ENCODE data around the gene FLVCR1.
A peak's percentile ranks its signal among the peaks of the same experiment; 100 is the strongest.
"Not testable (repeated sequence)": the region's sequence is repeated elsewhere in the genome, so short reads cannot be mapped to it uniquely, and the experiment has no call there.

Gene FLVCR1

GRCh38 chr1:212860713-212861581 is 2.9 kb downstream of the FLVCR1 start:
- no peak for DNase-seq

GRCh38 chr1:212862111-212862690 is 4.1 kb downstream of the FLVCR1 start:
- DNase-seq: peak; percentile 3 to 31 (median 14)

GRCh38 chr1:212863345-212863744 is 5.3 kb downstream of the FLVCR1 start:
- not testable (repeated sequence) for DNase-seq

- DNase-seq: no peak
These were observed 6.1 kb downstream of the FLVCR1 start for GRCh38 chr1:212864201-212864600.

GRCh38 chr1:212867192-212867591 is 9.1 kb downstream of the FLVCR1 start:
- no peak for DNase-seq

- no peak for DNase-seq
These were observed 13.9 kb downstream of the FLVCR1 start for GRCh38 chr1:212871976-212872375.

GRCh38 chr1:212873518-212873917 is 15.4 kb downstream of the FLVCR1 start:
- DNase-seq: no peak

- no peak for DNase-seq
These were observed 20.3 kb downstream of the FLVCR1 start for GRCh38 chr1:212878418-212878817.

- DNase-seq: no peak
These were observed 22.0 kb downstream of the FLVCR1 start for GRCh38 chr1:212879947-212880690.

- no peak for DNase-seq
These were observed 26.5 kb downstream of the FLVCR1 start for GRCh38 chr1:212884592-212884991.

- DNase-seq: no peak
These were observed 34.0 kb downstream of the FLVCR1 start for GRCh38 chr1:212892108-212892507.

- no peak for DNase-seq
These were observed 41.8 kb downstream of the FLVCR1 start for GRCh38 chr1:212899845-212900244.

GRCh38 chr1:212901290-212901689 is 43.2 kb downstream of the FLVCR1 start:
- DNase-seq: no peak

GRCh38 chr1:212902054-212902453 is 44.0 kb downstream of the FLVCR1 start:
- DNase-seq: no peak

- DNase-seq: no peak
These were observed 45.6 kb downstream of the FLVCR1 start for GRCh38 chr1:212903664-212904063.

GRCh38 chr1:212908071-212908470 is 50.0 kb downstream of the FLVCR1 start:
- DNase-seq: not testable (repeated sequence)

- no peak for DNase-seq
These were observed 50.9 kb downstream of the FLVCR1 start for GRCh38 chr1:212908971-212909370.

GRCh38 chr1:212909652-212910063 is 51.6 kb downstream of the FLVCR1 start:
- DNase-seq: no peak

- not testable (repeated sequence) for DNase-seq
These were observed 52.1 kb downstream of the FLVCR1 start for GRCh38 chr1:212910213-212910612.

GRCh38 chr1:212913638-212914037 is 55.6 kb downstream of the FLVCR1 start:
- not testable (repeated sequence) for DNase-seq

- DNase-seq: not testable (repeated sequence)
These were observed 56.0 kb downstream of the FLVCR1 start for GRCh38 chr1:212914110-212914509.

- DNase-seq: no peak
These were observed 56.7 kb downstream of the FLVCR1 start for GRCh38 chr1:212914789-212915188.

Measured in suppressor macrophage (primary cell).